ENCODE measurements around the gene S100A3. TPM values are rescaled to one million over a fixed set of nuclear protein-coding genes. Genes with fewer than 3 reads are reported as not detected.

The S100A3 gene
- total and polyA plus RNA-seq, 2 of the 8 experiments (the other 6 are each of a cell fraction or from before 2014, with no cell fraction given), result 0.26 to 0.47 TPM

DNA sequence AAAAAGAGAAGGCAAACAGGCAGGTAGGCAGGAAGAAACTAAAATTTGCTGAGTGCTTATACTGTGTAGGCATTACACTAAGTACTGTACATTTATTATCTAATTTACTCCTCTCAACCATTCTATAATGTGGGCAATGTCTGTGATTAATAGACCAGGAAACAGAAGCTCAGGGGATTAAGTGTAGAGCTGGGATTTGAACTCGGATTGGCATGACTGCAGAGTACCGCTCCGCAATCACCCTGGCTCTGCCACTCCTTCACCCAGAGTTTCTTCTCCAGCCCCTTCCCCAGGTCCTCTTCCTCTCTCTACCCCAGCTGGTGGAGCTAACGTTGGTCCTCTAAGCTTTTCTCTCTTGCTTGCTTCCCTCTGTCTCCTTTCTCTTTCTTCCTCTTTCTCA, 28.1 kb upstream of the S100A3 start (continued):
- TF ChIP-seq, protein P1, sequence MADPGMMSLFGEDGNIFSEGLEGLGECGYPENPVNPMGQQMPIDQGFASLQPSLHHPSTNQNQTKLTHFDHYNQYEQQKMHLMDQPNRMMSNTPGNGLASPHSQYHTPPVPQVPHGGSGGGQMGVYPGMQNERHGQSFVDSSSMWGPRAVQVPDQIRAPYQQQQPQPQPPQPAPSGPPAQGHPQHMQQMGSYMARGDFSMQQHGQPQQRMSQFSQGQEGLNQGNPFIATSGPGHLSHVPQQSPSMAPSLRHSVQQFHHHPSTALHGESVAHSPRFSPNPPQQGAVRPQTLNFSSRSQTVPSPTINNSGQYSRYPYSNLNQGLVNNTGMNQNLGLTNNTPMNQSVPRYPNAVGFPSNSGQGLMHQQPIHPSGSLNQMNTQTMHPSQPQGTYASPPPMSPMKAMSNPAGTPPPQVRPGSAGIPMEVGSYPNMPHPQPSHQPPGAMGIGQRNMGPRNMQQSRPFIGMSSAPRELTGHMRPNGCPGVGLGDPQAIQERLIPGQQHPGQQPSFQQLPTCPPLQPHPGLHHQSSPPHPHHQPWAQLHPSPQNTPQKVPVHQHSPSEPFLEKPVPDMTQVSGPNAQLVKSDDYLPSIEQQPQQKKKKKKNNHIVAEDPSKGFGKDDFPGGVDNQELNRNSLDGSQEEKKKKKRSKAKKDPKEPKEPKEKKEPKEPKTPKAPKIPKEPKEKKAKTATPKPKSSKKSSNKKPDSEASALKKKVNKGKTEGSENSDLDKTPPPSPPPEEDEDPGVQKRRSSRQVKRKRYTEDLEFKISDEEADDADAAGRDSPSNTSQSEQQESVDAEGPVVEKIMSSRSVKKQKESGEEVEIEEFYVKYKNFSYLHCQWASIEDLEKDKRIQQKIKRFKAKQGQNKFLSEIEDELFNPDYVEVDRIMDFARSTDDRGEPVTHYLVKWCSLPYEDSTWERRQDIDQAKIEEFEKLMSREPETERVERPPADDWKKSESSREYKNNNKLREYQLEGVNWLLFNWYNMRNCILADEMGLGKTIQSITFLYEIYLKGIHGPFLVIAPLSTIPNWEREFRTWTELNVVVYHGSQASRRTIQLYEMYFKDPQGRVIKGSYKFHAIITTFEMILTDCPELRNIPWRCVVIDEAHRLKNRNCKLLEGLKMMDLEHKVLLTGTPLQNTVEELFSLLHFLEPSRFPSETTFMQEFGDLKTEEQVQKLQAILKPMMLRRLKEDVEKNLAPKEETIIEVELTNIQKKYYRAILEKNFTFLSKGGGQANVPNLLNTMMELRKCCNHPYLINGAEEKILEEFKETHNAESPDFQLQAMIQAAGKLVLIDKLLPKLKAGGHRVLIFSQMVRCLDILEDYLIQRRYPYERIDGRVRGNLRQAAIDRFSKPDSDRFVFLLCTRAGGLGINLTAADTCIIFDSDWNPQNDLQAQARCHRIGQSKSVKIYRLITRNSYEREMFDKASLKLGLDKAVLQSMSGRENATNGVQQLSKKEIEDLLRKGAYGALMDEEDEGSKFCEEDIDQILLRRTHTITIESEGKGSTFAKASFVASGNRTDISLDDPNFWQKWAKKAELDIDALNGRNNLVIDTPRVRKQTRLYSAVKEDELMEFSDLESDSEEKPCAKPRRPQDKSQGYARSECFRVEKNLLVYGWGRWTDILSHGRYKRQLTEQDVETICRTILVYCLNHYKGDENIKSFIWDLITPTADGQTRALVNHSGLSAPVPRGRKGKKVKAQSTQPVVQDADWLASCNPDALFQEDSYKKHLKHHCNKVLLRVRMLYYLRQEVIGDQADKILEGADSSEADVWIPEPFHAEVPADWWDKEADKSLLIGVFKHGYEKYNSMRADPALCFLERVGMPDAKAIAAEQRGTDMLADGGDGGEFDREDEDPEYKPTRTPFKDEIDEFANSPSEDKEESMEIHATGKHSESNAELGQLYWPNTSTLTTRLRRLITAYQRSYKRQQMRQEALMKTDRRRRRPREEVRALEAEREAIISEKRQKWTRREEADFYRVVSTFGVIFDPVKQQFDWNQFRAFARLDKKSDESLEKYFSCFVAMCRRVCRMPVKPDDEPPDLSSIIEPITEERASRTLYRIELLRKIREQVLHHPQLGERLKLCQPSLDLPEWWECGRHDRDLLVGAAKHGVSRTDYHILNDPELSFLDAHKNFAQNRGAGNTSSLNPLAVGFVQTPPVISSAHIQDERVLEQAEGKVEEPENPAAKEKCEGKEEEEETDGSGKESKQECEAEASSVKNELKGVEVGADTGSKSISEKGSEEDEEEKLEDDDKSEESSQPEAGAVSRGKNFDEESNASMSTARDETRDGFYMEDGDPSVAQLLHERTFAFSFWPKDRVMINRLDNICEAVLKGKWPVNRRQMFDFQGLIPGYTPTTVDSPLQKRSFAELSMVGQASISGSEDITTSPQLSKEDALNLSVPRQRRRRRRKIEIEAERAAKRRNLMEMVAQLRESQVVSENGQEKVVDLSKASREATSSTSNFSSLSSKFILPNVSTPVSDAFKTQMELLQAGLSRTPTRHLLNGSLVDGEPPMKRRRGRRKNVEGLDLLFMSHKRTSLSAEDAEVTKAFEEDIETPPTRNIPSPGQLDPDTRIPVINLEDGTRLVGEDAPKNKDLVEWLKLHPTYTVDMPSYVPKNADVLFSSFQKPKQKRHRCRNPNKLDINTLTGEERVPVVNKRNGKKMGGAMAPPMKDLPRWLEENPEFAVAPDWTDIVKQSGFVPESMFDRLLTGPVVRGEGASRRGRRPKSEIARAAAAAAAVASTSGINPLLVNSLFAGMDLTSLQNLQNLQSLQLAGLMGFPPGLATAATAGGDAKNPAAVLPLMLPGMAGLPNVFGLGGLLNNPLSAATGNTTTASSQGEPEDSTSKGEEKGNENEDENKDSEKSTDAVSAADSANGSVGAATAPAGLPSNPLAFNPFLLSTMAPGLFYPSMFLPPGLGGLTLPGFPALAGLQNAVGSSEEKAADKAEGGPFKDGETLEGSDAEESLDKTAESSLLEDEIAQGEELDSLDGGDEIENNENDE (IDR thresholded peaks at IDR 0.05; ENCODE audit: insufficient replicate concordance, low read length), result no peak
- TF ChIP-seq RXRA (IDR thresholded peaks at IDR 0.05; ENCODE audit: insufficient read depth, low read depth, low read length) (no peak), BCL11A (IDR thresholded peaks at IDR 0.05; ENCODE audit: low read depth in 2 of 2, low read length in 2 of 2) (no peak), RNF2 (IDR thresholded peaks at IDR 0.05; ENCODE audit: borderline replicate concordance, low read depth, low read length, missing control alignments, poor library complexity, severe bottlenecking) (no peak), PHF8 (conservative IDR thresholded peaks at IDR 0.05; ENCODE audit: low read depth, low read length) (no peak), BACH1 (IDR thresholded peaks at IDR 0.05; ENCODE audit: low read length) (no peak), SAP30 (IDR thresholded peaks at IDR 0.05; ENCODE audit: insufficient read depth, insufficient replicate concordance, low read length) (no peak)
- TF ChIP-seq, protein P2, sequence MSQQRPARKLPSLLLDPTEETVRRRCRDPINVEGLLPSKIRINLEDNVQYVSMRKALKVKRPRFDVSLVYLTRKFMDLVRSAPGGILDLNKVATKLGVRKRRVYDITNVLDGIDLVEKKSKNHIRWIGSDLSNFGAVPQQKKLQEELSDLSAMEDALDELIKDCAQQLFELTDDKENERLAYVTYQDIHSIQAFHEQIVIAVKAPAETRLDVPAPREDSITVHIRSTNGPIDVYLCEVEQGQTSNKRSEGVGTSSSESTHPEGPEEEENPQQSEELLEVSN (IDR thresholded peaks at IDR 0.05), result no peak

Measured in H1 (cell line).